Measurements from ENCODE around the gene FZD2.

GRCh38 chr17:44606658-44607057 lies 49.4 kb downstream of the FZD2 start:
- TF ChIP-seq, protein P1, sequence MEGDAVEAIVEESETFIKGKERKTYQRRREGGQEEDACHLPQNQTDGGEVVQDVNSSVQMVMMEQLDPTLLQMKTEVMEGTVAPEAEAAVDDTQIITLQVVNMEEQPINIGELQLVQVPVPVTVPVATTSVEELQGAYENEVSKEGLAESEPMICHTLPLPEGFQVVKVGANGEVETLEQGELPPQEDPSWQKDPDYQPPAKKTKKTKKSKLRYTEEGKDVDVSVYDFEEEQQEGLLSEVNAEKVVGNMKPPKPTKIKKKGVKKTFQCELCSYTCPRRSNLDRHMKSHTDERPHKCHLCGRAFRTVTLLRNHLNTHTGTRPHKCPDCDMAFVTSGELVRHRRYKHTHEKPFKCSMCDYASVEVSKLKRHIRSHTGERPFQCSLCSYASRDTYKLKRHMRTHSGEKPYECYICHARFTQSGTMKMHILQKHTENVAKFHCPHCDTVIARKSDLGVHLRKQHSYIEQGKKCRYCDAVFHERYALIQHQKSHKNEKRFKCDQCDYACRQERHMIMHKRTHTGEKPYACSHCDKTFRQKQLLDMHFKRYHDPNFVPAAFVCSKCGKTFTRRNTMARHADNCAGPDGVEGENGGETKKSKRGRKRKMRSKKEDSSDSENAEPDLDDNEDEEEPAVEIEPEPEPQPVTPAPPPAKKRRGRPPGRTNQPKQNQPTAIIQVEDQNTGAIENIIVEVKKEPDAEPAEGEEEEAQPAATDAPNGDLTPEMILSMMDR (IDR thresholded peaks at IDR 0.05) = no peak
- TF ChIP-seq POLR2A (IDR thresholded peaks at IDR 0.05) = no peak
